22Rv1 (cell line): ENCODE results near the gene MKNK2.

ENCODE experiments used
- CTCF ChIP-seq: fragments of 450-650 bp; IDR thresholded peaks from 2 replicates; pipeline ENCODE4 v1.5.1; 2017; ENCODE audit warnings: mild to moderate bottlenecking
- ZFX ChIP-seq: fragments of 450-650 bp; IDR thresholded peaks from 2 replicates; pipeline ENCODE4 v1.6.1; 2017; ENCODE audit warnings: antibody characterized with exemption, borderline replicate concordance

GRCh38 chr19:2043251-2043641 is 7.8 kb downstream of the MKNK2 start:
- TF ChIP-seq CTCF (no peak), ZFX (no peak)
